HEK293 (cell line): ENCODE results near the gene HMCN2.

Experiments used
- CTCF ChIP-seq: fragments of 450-650 bp; formaldehyde crosslinking; IDR thresholded peaks from 2 replicates; pipeline ENCODE4 v1.5.1; 2016; ENCODE audit warnings: missing biosample characterization, missing genetic modification characterization
- ZBTB11 ChIP-seq: fragments of 450-650 bp; formaldehyde crosslinking; conservative IDR thresholded peaks from 2 replicates; pipeline ENCODE4 v1.5.1; 2016; ENCODE audit warnings: low read depth, missing biosample characterization, missing genetic modification characterization
- ZNF10 ChIP-seq: fragments of 450-650 bp; formaldehyde crosslinking; IDR thresholded peaks from 2 replicates; pipeline ENCODE4 v1.5.1; 2017; ENCODE audit warnings: missing biosample characterization, missing genetic modification characterization
- ZNF121 ChIP-seq: fragments of 450-650 bp; formaldehyde crosslinking; IDR thresholded peaks from 2 replicates; pipeline ENCODE4 v1.5.1; 2016; ENCODE audit warnings: missing biosample characterization, missing genetic modification characterization
- ZNF133 ChIP-seq: fragments of 450-650 bp; formaldehyde crosslinking; IDR thresholded peaks from 2 replicates; pipeline ENCODE4 v1.5.1; 2016; ENCODE audit warnings: missing biosample characterization, missing genetic modification characterization
- ZNF174 ChIP-seq: fragments of 450-650 bp; formaldehyde crosslinking; IDR thresholded peaks from 2 replicates; pipeline ENCODE4 v1.5.0; 2017; ENCODE audit warnings: missing biosample characterization, mild to moderate bottlenecking, missing genetic modification characterization
- ZNF202 ChIP-seq: fragments of 450-650 bp; formaldehyde crosslinking; IDR thresholded peaks from 2 replicates; pipeline ENCODE4 v1.5.1; 2016; ENCODE audit warnings: missing biosample characterization, missing genetic modification characterization, borderline replicate concordance
- ZNF626 ChIP-seq: fragments of 450-650 bp; sonication (Bioruptor Pico); formaldehyde crosslinking; IDR thresholded peaks from 2 replicates; pipeline ENCODE4 v1.5.1; 2018; ENCODE audit warnings: missing biosample characterization, missing genetic modification characterization, inconsistent platforms

- TF ChIP-seq CTCF (no peak), ZNF202 (no peak), ZNF10 (tag by site-specific recombination) (no peak), ZNF121 (tag by site-specific recombination) (no peak), ZBTB11 (tag by site-specific recombination) (no peak), ZNF133 (tag by site-specific recombination) (no peak), ZNF174 (tag by site-specific recombination) (no peak), ZNF626 (tag by site-specific recombination) (no peak)
These were observed 130.4 kb downstream of the HMCN2 start for GRCh38 chr9:130395810-130396435.
